Stimulated activated CD8-positive, alpha-beta memory T cell treated with anti-CD3 and anti-CD28 coated beads, Interleukin-15, amount 100 ng/mL, for 1 hour (primary cell): ENCODE measurements around the gene VMAC.
"Not testable (repeated sequence)": the region's sequence is repeated elsewhere in the genome, so short reads cannot be mapped to it uniquely, and the experiment has no call there.

Source experiments
- DNase-seq: peaks from one replicate; pipeline ENCODE4 v3.0.0-alpha.2; 2020; ENCODE audit warnings: low read depth

The VMAC gene

DNA sequence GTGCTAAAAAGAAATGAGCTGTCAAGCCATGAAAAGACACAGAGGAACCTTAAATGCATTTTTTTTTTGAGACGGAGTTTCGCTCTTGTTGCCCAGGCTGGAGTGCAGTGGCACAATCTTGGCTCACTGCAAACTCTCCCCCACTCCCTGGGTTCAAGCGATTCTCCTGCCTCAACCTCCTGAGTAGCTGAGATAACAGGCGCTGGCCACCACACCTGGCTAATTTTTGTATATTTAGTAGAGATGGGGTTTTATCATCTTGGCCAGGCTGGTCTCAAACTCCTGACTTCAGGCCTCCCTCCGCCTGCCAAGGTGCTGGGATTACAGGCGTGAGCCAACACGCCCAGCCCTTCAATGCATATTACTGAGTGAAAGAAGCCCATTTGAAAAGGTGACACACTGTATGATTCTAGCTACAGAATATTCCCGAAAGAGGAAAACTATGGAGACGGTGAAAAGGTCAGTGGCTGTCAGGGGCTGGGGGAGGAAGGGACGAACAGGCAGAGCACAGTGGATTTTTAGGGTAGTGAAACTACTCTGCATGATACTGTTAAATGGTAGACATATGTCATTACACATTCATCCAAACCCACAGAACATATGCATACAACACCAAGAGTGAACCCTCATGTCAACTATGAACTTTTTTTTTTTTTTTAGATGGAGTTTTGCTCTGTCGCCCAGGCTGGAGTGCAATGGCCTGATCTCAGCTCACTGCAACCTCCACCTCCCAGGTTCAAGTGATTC lies 20.4 kb upstream of the VMAC start:
- not testable (repeated sequence) for DNase-seq

DNA sequence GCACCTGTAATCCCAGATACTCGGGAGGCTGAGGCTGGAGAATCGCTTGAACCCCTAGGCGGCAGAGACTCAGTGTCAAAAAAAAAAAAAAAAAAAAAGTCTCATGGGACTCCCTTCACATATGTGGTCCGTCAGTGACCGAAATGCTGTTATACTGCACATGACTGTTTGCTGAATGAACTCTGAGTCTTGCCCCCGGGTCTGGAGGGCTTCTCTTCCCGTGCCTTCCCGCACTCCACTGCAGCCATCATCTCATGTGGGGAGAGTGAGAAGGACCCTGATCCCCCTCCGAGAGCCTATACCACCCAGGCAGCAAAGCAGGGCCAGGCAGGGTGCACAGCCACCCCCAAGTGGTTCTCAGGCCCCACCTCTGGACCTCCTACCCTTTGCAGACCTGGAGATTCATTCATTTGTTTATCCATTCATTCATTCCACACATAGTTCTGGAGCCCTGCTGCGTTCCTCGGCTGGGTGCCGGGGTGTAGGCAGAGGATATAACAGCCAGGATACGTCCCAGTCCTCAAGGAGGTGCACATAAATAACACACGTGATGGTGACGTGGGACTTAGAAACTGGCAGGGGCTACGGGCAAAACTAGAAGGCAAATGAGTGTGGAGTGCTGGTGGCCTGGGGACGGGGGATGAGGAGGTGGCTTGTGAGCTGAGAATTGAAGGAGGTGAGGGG lies 15.2 kb upstream of the VMAC start:
- DNase-seq = no peak

DNA sequence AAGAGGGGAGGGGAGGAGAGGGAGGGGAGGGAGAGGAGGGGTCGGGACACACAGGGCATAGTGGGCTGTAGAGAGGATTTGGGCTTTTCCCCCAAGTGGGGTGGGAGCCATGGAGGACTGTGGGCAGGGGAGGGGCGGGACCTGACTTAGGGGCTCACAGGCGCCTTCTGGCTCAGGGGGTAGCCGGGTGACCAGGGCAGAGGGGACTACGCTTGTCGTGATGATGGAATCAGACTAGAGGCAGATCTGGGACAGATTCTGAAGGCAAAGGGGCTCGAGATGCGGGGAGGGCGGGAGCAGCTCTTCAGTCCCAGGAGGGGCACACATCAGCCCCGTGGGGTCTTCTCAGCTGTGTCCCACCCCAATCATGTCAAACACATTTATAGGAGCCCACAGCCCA lies 14.6 kb upstream of the VMAC start:
- no peak for DNase-seq

DNA sequence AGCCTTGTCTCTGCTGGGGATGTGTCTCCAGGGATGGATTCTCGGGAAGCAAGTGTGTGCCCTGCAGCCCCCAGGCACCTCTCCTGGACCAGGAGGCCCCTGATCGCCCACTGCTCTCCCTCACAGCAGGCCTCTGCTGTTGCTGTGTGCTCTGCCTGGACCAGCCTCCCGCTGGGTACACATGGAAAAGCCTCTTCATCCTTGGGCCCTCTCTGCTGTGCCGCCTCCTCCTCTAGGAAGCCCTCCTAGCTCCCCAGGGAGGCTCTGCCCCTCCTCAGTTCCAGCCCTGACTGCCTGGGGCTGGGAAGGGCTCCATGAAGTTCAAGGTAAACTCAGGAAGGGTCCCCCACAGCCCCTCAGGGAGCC lies 13.1 kb upstream of the VMAC start:
- DNase-seq = no peak

DNA sequence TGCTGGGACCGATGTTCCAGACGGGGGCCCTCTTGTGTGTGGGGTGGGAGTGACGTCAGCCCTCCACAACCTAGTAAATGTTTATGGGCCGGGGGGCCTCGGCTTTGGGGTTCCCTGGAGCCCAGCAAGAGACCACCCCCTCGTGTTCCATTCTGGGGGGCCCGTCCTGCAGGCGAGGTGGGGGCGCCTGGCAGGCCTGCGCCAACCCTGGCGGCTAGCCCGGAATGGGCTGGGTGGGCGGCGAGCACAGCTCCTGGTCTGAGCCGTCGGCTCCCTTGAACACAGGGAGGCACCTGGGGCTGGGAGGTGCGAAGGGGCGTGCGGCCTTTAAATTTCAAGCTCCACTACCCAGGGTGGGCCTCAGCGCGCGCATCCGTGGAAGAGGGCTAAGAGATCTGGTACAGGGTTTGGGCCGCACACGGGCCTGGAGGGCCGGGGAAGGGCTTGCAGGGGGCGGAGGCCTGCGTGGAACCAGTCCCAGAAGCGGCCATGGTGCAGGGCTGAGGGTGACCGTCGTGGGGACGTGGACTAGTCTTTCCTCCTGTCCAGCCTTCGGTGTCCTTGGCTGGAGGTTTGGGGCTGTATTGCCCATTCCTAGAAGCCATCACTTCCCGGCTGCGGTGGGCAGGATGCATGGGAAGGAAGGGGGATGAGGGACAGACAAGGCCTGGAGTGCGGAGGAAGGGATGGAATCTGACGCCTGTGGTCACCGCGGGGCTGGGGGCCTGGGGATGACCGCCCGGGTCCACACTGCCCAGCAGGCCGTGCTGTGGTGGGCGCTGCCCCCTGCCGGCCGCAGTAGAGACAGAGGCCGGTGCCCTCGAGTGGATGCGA lies 12.5 kb upstream of the VMAC start:
- DNase-seq = no peak

- no peak for DNase-seq
Observed at GRCh38 chr19:5892772-5893275, 11.8 kb upstream of the VMAC start.

DNA sequence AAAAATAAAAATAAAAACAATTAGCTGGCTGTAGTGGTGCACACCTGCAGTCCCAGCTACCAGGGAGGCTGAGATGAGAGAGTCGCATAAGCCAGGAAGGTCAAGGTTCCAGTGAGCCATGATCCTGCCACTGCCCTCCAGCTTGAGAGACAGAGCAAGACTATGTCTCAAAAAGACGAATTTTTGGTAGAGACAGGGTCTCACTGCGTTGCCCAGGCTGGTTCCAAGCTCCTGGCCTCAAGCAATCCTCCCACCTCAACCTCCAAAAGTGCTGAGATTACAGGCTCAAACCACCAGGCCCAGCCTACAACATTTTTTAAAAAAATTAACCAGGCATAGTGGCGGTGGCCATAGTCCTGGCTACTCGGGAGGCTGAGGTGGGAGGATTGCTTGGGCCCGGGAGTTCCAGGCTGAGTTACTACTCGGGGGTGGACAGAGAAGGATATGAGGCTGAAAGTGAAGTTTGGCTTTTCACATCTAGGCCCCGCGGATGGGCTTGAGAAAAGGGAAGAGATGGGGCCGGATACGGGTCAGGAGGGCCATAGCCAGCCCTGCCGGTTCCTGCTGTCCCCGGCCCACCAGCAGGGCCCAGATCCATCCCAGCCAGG lies 11.3 kb upstream of the VMAC start:
- DNase-seq = no peak

DNA sequence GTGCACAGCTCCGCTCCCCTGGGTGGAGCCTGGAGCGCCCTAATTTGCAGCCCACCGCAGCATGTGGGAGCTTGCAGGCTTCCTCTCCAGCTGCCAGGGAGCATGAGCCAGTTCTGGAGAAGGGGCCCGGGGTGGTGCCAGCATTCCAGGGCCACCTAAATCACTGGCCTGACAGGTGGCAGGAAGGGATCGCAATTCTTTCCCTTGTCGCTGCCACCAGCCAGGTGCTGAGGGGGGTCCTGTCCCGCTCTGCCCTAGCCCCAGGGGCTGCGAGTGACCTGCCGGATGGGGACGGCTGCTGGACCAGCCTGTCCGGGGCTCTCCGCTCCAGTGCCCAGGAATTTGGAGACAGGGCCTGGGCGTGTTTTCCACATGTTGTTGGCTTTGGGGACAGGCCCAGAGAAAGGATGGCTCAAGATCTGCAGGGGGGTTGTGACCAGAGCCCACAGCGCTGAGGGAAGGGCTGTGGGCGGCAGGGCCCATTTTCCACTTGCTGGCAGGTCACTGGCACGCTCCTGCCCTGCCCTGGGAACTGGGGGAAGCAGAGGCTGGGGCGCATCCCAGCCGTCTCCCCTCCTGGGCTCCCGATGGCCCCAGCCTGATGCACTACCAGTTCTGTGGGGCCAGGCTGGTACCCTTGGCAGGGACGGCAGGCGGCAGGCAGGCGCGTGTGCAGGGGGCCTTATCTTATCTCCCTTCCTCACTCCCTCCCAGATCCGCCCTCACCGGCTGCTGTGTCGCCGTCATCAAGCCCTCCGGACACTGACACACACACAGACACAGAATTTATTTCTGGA lies 10.6 kb upstream of the VMAC start:
- DNase-seq = no peak

GRCh38 chr19:5894704-5895349 lies 9.8 kb upstream of the VMAC start:
- DNase-seq = no peak

GRCh38 chr19:5895409-5895808 lies 9.3 kb upstream of the VMAC start:
- no peak for DNase-seq

GRCh38 chr19:5895890-5896289 lies 8.8 kb upstream of the VMAC start:
- DNase-seq = no peak

DNA sequence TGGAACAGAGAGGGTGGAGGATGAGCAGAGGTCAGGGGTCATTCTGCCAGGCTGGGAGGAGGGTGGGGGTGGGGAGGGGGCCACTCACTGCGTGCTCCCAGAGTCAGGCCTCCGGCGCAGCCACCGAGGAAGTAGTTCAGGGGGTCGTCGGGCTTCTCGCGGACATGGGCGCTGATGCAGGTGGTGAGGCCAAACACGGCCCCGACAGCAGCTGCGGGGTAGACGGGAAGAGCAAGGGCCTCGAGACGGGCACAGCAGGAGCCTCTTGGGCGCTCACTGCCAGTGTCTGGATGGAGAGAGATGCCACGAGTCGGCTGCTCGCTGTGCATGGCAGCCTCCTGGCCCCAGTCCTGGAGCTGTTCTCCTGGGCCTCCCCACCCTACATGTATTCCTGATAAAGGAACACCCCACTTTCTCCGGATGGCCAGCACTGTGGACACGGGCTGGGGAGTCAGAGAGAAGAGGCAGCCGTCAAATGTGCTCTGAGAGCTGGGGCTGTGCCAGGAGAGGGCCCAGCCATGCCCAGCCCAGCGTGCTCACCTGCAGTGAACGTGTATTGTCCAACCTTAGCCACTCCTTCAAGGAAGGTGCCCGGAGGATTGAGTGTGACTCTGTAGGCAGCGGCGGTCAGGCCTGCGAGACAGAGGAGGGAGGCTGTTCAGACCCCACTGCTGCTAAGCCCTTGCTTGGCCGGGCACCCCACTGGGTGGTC lies 8.2 kb upstream of the VMAC start:
- DNase-seq = no peak

DNA sequence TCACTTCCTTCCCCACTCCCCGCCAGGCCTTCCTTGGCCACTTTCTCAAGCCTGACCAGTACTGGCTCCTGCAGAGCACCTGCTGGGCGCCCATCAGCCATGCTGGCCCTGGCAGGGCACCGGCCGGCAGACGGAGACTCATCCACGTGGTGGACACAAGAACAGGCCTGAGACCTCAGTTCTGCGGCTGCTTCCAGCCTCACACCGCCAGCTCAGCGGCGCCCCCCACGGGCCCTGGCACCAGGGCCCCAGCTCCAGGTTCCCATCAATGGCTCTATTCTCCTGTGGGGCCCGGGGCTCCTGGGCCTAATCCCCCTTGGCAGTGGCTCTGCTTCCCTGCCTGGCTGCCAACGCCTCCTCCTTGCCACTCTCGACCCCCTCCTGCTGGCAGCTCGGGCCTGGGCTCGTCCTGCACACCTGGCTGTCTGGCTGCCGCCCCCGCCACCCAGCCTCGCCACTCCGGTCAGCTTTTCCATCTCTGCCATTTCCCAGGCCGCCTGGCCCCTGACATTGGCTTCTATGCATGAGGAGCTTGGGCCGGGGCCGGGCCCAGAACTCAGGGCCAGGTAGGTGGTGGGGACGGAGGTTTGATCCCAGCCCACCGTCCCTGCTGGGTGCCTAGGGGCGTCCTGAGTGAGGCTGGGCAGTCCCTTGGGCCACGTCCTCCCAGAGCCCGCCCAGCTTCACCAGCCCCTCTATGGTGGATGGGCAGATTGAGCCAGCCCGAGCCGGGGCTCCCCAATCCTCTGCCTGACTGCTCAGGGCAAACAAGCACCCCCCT lies 7.3 kb upstream of the VMAC start:
- DNase-seq = no peak

DNA sequence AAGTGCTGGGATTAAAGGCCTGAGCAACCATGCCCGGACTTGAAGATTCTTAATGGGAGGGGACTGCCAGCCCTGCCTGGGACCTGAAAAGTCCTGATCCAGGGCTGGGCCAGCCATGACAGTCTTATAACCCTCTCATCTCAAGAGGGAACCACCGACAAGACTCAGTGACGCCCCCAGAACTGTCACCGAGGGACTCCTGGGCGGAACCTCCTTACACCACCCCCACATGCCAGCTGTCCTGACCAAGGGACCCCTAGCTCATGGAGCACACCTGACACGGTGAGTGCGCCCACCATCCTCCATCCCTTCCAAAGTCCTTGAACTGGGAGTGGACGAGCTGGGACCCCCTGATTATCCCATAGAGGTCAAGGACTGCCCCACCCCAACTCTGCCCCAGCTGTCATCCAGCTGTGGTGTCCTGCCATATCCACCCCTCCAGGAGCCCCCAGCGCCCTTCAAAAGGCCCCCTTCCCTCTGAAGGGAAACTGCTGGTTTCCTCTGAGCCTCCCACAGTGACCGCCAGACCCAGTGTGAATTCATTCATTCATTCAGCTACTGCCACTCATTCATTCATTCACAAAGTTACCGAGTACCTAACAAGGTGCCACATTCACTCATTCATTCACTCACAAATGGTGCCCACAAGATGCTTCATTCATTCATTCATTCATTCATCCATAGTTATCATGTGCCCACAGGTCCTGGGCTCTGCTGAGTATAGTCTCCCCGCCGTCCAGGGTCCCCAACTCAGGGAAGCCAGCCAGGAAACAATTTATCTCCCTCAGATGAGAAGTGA lies 4.7 kb upstream of the VMAC start:
- DNase-seq = no peak

- DNase-seq = no peak
Observed at GRCh38 chr19:5900976-5901375, 3.7 kb upstream of the VMAC start.

- DNase-seq = no peak
Observed at GRCh38 chr19:5903056-5903623, 1.5 kb upstream of the VMAC start.

DNA sequence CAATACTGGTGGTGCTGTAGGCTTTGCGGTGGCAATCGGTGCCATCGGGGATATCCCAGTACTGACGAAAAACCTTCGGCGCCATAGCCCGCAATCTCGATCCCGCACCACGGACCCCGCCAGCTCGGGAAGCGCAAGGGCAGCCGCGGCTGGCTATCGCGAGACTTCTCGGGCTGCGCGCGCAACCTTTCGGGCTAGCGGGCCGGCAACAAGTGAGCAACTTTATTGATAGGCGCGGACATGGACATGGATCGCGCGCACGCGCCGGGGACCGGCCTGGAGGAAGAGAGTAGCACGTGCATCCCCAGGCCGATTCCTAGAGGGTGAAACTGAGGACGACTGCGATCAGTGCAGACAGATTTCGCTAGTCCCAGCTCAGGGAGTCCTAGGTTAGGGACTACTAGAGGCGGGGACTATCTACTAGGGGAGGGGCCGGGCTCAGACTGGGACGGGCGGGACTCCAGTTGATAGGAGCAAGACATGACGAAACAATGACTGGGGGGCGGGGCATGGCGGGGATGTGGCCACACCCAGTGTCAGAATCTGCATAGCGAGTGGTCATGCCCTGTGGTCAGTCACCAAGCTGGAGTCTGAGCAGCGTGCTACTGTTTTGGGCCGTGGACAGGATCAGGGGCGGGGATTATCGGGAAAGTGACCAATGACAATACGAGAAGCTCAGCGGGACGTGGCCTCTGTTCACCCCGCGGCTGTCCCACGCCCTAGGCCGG lies 884 bp upstream of the VMAC start, which contains the start of gene NDUFA11:
Gene NDUFA11, minus strand, starts transcription at position 167 of the 728 bp plus-strand sequence. Its CDS starts 82 bp downstream, at position 85.
- DNase-seq = peak; percentile 95
